Measurements from ENCODE around the gene UBR7.
A peak's percentile ranks its signal among the peaks of the same experiment; 100 is the strongest.
"Not testable (repeated sequence)": the region's sequence is repeated elsewhere in the genome, so short reads cannot be mapped to it uniquely, and the experiment has no call there.

UBR7 gene

DNA sequence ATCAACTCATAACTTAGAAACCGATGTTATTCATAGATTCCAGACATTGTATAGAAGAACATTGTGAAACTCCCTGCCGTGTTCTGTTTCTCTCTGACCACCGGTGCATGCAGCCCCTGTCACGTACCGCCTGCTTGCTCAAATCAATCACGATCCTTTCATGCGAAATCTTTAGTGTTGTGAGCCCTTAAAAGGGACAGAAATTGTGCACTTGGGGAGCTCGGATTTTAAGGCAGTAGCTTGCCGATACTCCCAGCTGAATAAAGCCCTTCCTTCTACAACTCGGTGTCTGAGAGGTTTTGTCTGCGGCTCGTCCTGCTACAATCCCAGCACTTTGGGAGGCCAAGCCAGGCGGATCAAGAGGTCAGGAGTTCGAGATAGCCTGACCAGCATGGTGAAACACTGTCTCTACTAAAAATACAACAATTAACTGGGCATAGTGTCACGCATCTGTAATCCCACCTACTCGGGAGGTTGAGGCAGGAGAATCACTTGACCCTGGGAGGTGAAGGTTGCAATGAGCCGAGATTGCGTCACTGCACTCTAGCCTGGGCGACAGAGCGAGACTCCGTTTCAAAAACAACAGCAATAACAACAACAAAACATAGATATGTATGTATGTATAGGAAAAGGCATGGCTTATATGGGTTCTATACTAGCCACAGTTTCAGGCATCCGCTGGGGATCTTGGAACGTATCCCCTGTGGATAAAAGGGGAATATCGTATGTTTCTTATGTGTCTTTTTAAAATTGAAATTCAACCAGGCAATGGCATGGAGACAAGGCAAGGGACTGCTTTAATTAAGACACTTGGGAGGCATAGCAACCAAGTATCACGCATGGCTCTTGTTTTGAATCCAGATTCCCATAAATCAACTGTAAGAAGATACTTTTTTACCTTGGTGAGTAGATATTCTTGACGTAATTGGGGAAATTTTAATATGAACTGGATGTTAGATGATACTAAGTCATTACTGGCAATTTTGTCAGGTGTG is 41.5 kb upstream of the UBR7 start:
- POLR2A ChIA-PET, result not testable (repeated sequence)
- TF ChIP-seq, protein P1, sequence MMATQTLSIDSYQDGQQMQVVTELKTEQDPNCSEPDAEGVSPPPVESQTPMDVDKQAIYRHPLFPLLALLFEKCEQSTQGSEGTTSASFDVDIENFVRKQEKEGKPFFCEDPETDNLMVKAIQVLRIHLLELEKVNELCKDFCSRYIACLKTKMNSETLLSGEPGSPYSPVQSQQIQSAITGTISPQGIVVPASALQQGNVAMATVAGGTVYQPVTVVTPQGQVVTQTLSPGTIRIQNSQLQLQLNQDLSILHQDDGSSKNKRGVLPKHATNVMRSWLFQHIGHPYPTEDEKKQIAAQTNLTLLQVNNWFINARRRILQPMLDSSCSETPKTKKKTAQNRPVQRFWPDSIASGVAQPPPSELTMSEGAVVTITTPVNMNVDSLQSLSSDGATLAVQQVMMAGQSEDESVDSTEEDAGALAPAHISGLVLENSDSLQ (IDR thresholded peaks at IDR 0.05), result 0 out of 2 replicates have a peak, but pooled peaks have one; percentile 9
- CTCF ChIA-PET, result interaction anchor here (1.1 kb wide), 1 partner anchor 12 kb away, joined by 3 read pairs; no protein-coding TSS in a partner anchor

DNA sequence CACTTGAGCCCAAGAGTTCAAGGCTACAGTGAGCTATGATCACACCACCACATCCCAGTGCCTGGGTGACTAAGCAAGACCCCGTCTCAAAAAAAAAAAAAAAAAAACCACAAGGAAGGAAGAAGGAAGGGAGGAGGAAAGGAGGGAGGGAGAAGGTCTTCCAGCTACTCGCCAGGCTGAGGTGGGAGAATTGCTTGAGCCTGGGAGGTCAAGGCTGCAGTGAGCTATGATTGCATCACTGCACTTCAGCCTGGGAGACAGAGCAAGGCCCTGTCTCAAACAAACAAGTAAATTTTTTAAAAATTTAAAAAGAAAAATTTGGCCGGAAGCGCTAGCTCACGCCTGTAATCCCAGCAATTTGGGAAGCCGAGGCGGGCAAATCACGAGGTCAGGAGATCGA is 38.4 kb upstream of the UBR7 start:
- not testable (repeated sequence) for DNase-seq (ENCODE audit: extremely low spot score)
- POLR2A ChIA-PET, result interaction anchor here (1.7 to 3.6 kb wide), 2 partner anchors 16 to 54 kb away, joined by 4 to 17 read pairs; partner anchors contain the start of genes LYSET and MOAP1
- CTCF ChIA-PET, result interaction anchor here (1.4 kb wide), 1 partner anchor 55 kb away, joined by 8 read pairs; no protein-coding TSS in a partner anchor

More for the DNA sequence above, 41.5 kb upstream of the UBR7 start:
- not testable (repeated sequence) for DNase-seq (ENCODE audit: extremely low spot score)

DNA sequence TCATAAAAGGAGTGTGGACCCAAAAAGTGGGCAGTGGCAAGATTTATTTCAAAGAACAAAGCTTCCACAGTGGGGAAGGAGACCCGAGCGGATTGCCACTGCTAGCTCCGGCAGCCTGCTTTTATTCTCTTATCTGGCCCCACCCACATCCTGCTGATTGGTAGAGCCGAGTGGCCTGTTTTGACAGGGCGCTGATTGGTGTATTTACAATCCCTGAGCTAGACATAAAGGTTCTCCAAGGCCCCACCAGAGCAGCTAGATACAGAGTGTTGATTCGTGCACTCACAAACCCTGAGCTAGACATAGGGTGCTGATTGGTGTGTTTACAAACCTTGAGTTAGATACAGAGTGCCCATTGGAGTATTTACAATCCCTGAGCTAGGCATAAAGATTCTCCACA is 37.4 kb upstream of the UBR7 start:
- not testable (repeated sequence) for DNase-seq (ENCODE audit: extremely low spot score)
- ChIA-PET POLR2A (interaction anchor here (1.7 to 3.6 kb wide), 2 partner anchors 15 to 55 kb away, joined by 4 to 17 read pairs; partner anchors contain the start of genes LYSET and MOAP1), CTCF (interaction anchor here (0.7 to 1.4 kb wide), 2 partner anchors 9 to 56 kb away, joined by 4 to 8 read pairs; no protein-coding TSS in a partner anchor)

DNA sequence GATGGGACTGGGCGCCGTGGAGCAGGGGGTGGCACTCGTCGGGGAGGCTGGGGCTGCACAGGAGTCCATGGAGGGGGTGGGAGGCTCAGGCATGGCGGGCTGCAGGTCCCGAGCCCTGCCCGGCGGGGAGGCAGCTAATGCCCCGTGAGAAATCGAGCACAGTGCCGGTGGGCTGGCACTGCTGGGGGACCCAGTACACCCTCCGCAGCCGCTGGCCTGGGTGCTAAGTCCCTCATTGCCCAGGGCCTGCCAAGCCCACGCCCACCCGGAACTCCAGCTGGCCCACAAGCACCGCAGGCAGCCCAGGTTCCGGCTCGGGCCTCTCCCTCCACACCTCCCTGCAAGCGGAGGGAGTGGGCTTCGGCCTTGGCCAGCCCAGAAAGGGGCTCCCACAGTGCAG is 36.9 kb upstream of the UBR7 start:
- CTCF ChIA-PET, result interaction anchor here (0.7 to 1.4 kb wide), 2 partner anchors 9 to 57 kb away, joined by 4 to 8 read pairs; no protein-coding TSS in a partner anchor
- POLR2A ChIA-PET, result interaction anchor here (3.6 kb wide), 1 partner anchor 14 kb away, joined by 17 read pairs; the partner anchor contains the start of genes LYSET and MOAP1
- DNase-seq (ENCODE audit: extremely low spot score), result not testable (repeated sequence)

DNA sequence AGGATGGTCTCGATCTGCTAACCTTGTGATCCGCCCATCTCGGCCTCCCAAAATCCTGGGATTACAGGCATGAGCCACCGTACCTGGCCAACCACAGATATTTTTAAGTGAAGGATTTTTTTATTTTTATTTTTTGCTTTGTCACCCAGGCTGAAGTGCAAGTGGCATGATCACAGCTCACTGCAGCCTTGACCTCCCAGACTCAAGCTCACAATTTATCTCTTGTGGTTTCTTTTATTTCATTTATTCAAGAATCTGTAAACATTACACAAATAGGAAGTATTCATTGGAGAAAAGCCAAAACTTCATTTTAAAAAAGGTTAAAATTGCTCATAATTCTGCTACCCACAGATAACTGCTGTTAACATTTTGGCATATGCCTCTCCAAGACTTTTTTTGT is 35.7 kb upstream of the UBR7 start:
- DNase-seq (ENCODE audit: extremely low spot score), result no peak
- no peak for TF ChIP-seq SP1 (IDR thresholded peaks at IDR 0.05)
- no peak for TF ChIP-seq BHLHE40 (IDR thresholded peaks at IDR 0.05; ENCODE audit: borderline replicate concordance)
- TF ChIP-seq CTBP1 (IDR thresholded peaks at IDR 0.05; ENCODE audit: borderline replicate concordance), result no peak
- TF ChIP-seq ELF4 (IDR thresholded peaks at IDR 0.05), result no peak
- no peak for TF ChIP-seq NFRKB (IDR thresholded peaks at IDR 0.05)
- TF ChIP-seq TARDBP (IDR thresholded peaks at IDR 0.05), result no peak
- TF ChIP-seq HDGF (IDR thresholded peaks at IDR 0.05; ENCODE audit: borderline replicate concordance), result no peak
- no peak for TF ChIP-seq LEF1 (IDR thresholded peaks at IDR 0.05; ENCODE audit: borderline replicate concordance)
- no peak for TF ChIP-seq FOXK2 (IDR thresholded peaks at IDR 0.05)
- TF ChIP-seq L3MBTL2 (conservative IDR thresholded peaks at IDR 0.05), result no peak
- no peak for TF ChIP-seq ZNF384 (IDR thresholded peaks at IDR 0.05)
- TF ChIP-seq FOXA1 (IDR thresholded peaks at IDR 0.05), result no peak
- TF ChIP-seq, protein P1 (IDR thresholded peaks at IDR 0.05), result no peak
- TF ChIP-seq FOXM1 (IDR thresholded peaks at IDR 0.05; ENCODE audit: borderline replicate concordance), result no peak
- TF ChIP-seq SUZ12 (IDR thresholded peaks at IDR 0.05), result no peak
- no peak for TF ChIP-seq ARNT (IDR thresholded peaks at IDR 0.05)
- CTCF ChIA-PET, result no interaction called here
- POLR2A ChIA-PET, result no interaction called here

DNA sequence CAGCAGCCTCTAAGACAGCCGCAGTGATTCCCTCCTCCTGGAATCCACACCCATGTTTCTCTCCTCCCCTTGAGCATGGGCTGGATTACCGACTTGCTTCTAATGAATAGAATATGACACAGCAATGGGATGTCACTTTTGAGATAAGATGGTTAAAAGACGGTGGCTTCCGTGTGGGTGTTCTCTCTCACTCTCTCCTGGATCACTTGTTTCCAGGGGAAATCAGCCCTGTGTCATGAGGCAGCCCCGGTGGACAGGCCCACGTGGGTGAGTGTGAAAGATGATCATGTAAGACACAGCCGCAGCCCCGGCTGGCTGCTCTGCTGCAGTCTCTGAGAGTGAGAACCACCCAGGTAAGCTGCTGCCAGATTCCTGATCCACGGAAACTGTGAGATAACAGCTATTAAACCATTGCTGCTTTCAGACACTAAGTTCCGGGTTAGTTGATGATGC is 33.1 kb upstream of the UBR7 start:
- ChIA-PET POLR2A (interaction anchor here (4.3 kb wide), 1 partner anchor 10 kb away, joined by 29 read pairs; the partner anchor contains the start of genes LYSET and MOAP1), CTCF (interaction anchor here (0.7 to 1.7 kb wide), 2 partner anchors 10 to 61 kb away, joined by 3 to 10 read pairs; no protein-coding TSS in a partner anchor)
- DNase-seq (ENCODE audit: extremely low spot score), result no peak
- TF ChIP-seq CTBP1 (IDR thresholded peaks at IDR 0.05; ENCODE audit: borderline replicate concordance) (no peak), TARDBP (IDR thresholded peaks at IDR 0.05) (no peak), SP1 (IDR thresholded peaks at IDR 0.05) (no peak), NFRKB (IDR thresholded peaks at IDR 0.05) (no peak), HDGF (IDR thresholded peaks at IDR 0.05; ENCODE audit: borderline replicate concordance) (no peak), BHLHE40 (IDR thresholded peaks at IDR 0.05; ENCODE audit: borderline replicate concordance) (no peak), SUZ12 (IDR thresholded peaks at IDR 0.05) (no peak), ZNF384 (IDR thresholded peaks at IDR 0.05) (no peak), FOXM1 (IDR thresholded peaks at IDR 0.05; ENCODE audit: borderline replicate concordance) (no peak), L3MBTL2 (conservative IDR thresholded peaks at IDR 0.05) (no peak), ARNT (IDR thresholded peaks at IDR 0.05) (no peak), ELF4 (IDR thresholded peaks at IDR 0.05) (no peak), FOXK2 (IDR thresholded peaks at IDR 0.05) (no peak), FOXA1 (IDR thresholded peaks at IDR 0.05) (no peak), LEF1 (IDR thresholded peaks at IDR 0.05; ENCODE audit: borderline replicate concordance) (no peak)
- TF ChIP-seq, protein P1 (IDR thresholded peaks at IDR 0.05), result no peak

DNA sequence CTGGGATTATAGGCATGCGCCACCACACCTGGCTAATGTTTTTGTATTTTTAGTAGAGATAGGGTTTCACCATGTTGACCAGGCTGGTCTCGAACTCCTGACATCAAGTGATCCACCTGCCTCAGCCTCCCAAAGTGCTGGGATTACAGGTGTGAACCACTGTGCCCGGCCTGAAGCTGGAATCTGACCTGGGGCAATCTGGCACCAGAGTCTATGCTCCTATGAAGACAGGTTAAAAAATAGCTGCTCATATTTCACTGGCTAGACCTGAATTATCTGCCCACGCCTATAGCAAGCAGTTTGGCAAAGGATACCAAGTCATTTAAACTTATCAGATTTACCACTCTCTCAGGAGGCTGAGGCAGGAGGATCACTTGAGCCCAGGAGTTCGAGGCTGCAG is 32.3 kb upstream of the UBR7 start:
- ChIA-PET CTCF (interaction anchor here (0.7 to 1.7 kb wide), 3 partner anchors 9 to 61 kb away, joined by 3 to 10 read pairs (median 4); no protein-coding TSS in a partner anchor), POLR2A (interaction anchor here (4.3 kb wide), 1 partner anchor 9 kb away, joined by 29 read pairs; the partner anchor contains the start of genes LYSET and MOAP1)
- not testable (repeated sequence) for DNase-seq (ENCODE audit: extremely low spot score)

Measured in HEK293T (cell line).